SKM-1 (cell line): ENCODE measurements around the gene RAPGEF1.
A peak's percentile ranks its signal among the peaks of the same experiment; 100 is the strongest.
"Not testable (repeated sequence)": the region's sequence is repeated elsewhere in the genome, so short reads cannot be mapped to it uniquely, and the experiment has no call there.

Experiments used
- DNase-seq: peaks from one replicate; lab custom pipeline; 2025; ENCODE audit not compliant: unreplicated experiment; lab: John Stamatoyannopoulos, UW

RAPGEF1 gene

DNA sequence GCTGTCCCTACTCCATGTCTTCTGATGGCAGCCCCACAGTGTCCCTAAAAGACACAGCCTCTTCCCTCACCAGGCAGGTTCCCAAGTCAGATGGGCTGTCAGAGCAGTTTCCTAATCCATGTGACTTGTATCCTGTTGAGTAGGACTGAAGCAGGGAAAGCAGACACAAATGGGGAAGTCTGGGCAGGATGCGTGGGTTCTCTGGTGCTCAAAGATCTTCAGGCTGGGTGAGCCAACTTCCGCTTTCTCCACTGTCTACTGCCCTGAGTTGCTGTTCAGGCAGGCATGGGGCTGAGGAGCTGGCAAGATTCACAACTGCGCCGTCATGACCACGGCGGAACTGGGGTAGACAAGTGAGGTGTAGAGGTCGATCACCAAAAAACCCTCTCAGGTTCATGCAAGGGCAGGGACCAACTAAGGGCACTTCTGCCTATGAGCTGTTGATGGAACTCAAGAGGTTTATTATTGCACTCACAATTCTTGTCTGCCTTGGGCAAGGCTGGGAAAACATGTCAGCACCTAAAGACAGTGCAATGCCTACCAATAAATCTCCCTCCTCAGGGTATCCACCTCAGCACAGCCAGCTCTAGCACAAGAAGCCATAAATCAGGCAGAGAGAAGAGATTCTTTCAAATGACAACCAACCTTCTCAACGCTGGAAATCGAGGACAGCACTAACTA is 83.4 kb downstream of the RAPGEF1 start:
- DNase-seq, result peak; percentile 99

DNA sequence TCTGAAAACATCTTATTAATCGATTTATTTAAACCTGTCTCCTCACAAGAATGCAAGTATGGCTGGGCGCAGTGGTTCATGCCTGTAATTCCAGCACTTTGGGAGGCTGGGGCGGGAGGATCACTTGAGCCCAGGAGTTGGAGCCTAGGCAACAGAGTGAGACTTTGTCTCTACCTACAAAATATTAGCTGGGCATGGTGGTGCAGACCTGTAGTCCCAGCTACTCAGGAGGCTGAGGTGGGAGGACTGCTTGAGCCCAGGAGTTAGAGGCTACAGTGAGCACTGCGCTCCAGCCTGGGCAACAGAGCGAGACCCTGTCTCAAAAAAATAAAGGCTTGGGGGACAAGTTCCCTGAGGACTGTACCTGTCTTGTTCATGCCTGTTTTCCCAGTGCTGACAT is 85.5 kb downstream of the RAPGEF1 start:
- DNase-seq, result not testable (repeated sequence)

GRCh38 chr9:131651599-131651998 is 88.3 kb downstream of the RAPGEF1 start:
- peak; percentile 36 for DNase-seq

DNA sequence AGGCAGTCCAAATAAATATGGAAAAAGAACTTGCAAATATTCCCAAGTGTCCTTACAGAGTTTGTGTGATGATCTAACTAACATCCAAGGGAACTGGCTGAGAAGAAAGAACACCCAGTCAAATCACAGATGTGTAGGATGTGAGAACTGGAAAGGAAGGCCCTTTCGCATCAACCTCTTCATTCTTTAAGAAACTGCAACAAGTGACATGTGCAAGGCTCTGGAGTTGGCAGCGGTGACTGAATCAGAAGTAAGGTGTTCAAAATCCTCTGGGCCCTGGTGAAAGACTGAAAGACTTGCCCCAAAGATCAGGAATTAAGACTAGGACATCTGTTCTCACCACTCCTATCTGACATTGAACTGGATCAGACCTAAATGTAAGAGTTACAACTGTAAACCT is 88.7 kb downstream of the RAPGEF1 start:
- DNase-seq, result no peak

GRCh38 chr9:131650254-131650653 is 89.6 kb downstream of the RAPGEF1 start:
- DNase-seq, result no peak

DNA sequence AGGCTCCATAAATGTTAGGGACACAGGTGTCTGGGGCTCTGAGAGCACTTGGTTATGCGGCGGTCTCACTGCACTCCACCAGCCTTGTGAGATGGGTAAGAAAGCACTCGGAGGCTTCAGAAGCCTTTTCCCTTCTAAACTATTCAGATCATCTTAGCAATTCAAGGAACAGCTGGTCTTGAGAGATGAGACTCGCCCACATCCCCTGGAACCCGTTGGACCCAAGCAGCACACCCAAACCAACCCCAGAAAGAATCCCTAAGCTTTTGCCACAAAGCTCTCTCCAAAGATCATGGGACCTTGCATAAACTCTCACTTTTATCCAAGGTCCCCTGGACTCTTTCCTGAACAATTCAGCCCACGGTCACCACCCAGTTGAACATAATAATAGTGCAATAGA is 90.2 kb downstream of the RAPGEF1 start:
- no peak for DNase-seq

DNA sequence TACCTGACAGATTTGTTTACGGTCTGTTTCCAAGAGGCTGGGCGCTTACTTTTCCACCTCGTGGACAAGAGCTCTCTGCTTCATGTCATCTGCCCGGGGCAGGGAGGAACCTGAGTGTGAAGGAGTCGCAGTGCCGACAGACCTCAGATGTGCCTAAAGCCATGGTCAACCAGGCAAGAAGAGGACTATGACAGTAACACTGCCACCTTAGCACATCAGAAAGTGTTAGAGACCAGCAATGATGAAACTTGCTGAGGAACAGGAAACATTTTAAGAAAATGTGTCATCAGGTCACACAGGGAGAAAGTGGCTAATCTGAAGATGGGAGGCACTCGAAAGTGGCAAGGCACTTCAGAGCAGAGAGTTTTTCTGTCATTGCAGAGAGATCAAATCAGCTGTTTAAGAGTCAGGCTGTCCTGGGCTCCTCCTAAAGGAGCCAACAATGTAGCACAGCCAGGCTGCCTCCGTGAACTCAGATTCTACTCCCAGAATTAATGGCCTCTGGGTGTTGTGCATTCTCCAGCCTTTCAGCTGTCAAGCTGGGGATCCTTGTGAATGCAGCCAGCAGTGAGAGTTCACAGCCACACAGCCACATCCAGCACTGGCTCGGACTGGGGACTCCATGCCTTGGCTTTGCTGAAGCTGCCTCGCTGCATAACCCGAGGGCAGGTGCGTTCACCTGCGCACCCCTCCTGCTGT is 94.6 kb downstream of the RAPGEF1 start:
- DNase-seq, result peak; percentile 21

- DNase-seq, result no peak
These were observed 97.3 kb downstream of the RAPGEF1 start for GRCh38 chr9:131642496-131643083.

GRCh38 chr9:131641618-131642495 is 98.0 kb downstream of the RAPGEF1 start:
- no peak for DNase-seq

DNA sequence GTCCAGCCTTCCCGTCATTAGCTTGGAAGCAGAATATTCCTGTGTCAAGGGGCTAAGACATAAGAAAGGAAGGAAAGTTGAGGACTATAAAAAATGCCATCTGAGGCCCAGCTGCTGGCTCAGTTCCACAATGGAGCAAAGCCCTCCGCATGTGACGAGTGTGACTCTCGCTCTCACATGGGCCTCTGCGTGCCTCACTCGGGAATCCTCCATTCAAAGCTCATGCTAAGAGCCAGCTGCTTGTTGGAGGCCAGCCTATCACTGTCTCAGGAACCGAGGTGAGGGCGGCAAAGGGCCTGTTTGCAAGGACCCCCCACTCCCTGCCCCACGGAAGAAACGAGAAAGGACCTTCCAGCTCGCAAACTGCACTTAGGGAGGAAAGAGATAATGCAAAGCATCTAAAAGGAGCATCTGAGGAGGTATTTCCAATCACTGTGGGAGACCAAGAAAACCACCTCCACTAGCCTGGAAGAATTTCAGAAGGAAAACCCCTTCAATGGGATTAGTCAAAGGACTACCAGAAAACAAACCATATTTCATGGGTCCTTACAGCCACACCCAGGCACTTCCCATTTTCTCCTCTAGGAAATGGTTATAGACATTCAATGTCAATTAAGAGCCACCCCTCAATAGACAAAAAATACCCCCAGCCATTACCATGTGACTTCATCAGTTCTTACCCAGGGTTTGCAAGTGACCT is 99.3 kb downstream of the RAPGEF1 start:
- DNase-seq, result no peak

GRCh38 chr9:131639769-131640437 is 100.0 kb downstream of the RAPGEF1 start:
- no peak for DNase-seq

GRCh38 chr9:131636593-131636992 is 103.3 kb downstream of the RAPGEF1 start:
- DNase-seq, result no peak

GRCh38 chr9:131635892-131636291 is 104.0 kb downstream of the RAPGEF1 start:
- DNase-seq, result no peak

- DNase-seq, result peak; percentile 86
These were observed 104.6 kb downstream of the RAPGEF1 start for GRCh38 chr9:131635285-131635684.

GRCh38 chr9:131633491-131634031 is 106.3 kb downstream of the RAPGEF1 start:
- DNase-seq, result no peak

DNA sequence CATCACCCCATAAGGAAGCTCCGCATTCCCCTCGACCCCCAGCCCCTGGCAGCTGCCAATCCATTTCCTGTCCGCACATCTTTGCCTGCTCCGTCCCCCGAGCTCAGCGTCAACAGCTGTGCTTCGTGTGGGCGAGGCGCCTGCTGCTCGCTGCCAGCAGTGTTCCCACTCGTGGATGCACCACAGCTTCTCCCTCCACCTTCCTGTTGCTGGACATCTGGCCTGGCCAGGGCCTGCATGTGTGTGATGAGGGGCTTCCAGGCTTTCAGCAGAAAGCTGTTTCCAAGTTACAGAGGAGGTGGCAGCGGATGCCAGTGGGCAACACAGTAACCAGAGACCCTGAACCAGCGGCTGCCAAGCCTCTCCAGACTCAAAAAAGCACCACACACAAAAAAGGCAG is 108.6 kb downstream of the RAPGEF1 start:
- no peak for DNase-seq

- DNase-seq, result no peak
These were observed 109.6 kb downstream of the RAPGEF1 start for GRCh38 chr9:131630205-131630831.

DNA sequence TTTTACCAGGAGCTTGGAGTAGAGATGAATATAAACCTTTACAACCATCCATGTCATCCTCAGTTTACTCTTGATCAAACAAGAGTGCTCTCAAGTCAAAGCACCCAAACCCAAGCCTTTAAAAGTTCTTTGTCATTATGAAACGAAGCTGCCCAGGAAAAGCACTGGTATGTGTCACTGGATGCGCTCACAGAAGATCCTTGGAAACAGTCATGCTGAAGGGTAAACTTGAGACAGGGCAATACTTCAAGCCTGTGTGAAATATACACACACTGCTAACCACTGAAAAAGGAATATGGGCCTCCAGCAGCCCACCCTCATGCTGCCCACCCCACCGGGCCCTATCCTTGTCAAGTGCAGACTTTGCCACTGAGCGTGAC is 110.1 kb downstream of the RAPGEF1 start:
- no peak for DNase-seq

GRCh38 chr9:131629226-131629500 is 110.7 kb downstream of the RAPGEF1 start:
- no peak for DNase-seq
